HCT116 (cell line): ENCODE results near the gene POR.

Source experiments
- CEBPB ChIP-seq: IDR thresholded peaks from 2 replicates; pipeline ENCODE4 v1.6.1; 2012; ENCODE audit warnings: low read depth
- CTCF ChIP-seq, 3 experiments: fragments of 200-600 bp in 1 of 3; sonication (generic) in 1 of 3; IDR thresholded peaks in 2 of 3; conservative IDR thresholded peaks in 1 of 3; 2 replicates each; pipeline ENCODE4 v1.5.1; 2012 to 2017; ENCODE audit warnings: low read depth in 2 of 3, low read length in 2 of 3, antibody characterized with exemption in 1 of 3, borderline replicate concordance in 1 of 3, control low read depth in 1 of 3, mild to moderate bottlenecking in 1 of 3, mixed read lengths in 1 of 3, mixed run types in 1 of 3, moderate library complexity in 1 of 3; ENCODE audit not compliant: insufficient read depth in 1 of 3
- MAX ChIP-seq: IDR thresholded peaks from 2 replicates; pipeline ENCODE4 v1.6.1; 2012
- POLR2A ChIP-seq: IDR thresholded peaks from 2 replicates; pipeline ENCODE4 v1.7.0; 2011; ENCODE audit warnings: borderline replicate concordance; ENCODE audit not compliant: insufficient read depth, insufficient read length; ENCODE audit errors: extremely low read depth
- POLR2AphosphoS5 ChIP-seq: IDR thresholded peaks from 2 replicates; pipeline ENCODE4 v1.6.1; 2011; ENCODE audit warnings: mild to moderate bottlenecking, low read depth, low read length, moderate library complexity
- RAD21 ChIP-seq: IDR thresholded peaks from 2 replicates; pipeline ENCODE4 v1.6.1; 2012; ENCODE audit warnings: low read depth, mild to moderate bottlenecking
- REST ChIP-seq: IDR thresholded peaks from 2 replicates; pipeline ENCODE4 v1.6.1; 2012; ENCODE audit warnings: low read depth
- SIN3A ChIP-seq: IDR thresholded peaks from 2 replicates; pipeline ENCODE4 v1.6.1; 2012; ENCODE audit warnings: low read depth
- SP1 ChIP-seq: IDR thresholded peaks from 2 replicates; pipeline ENCODE4 v1.6.1; 2012; ENCODE audit warnings: low read depth
- ZFX ChIP-seq: fragments of 450-650 bp; IDR thresholded peaks from 2 replicates; pipeline ENCODE4 v1.6.1; 2017
- TF ChIP-seq, protein P1 (sequence below): IDR thresholded peaks from 2 replicates; pipeline ENCODE4 v1.6.1; 2012

GRCh38 chr7:75982306-75983064 lies 67.5 kb downstream of the POR start:
- TF ChIP-seq CTCF (IDR thresholded peaks at IDR 0.05 in 2 of 3, conservative IDR thresholded peaks at IDR 0.05 in 1 of 3; ENCODE audit: borderline replicate concordance in 1 of 3, insufficient read depth in 1 of 3, low read depth in 2 of 3, low read length in 2 of 3), result no peak
- no peak for TF ChIP-seq POLR2A
- no peak for TF ChIP-seq MAX
- no peak for TF ChIP-seq POLR2AphosphoS5
- TF ChIP-seq, protein P1, sequence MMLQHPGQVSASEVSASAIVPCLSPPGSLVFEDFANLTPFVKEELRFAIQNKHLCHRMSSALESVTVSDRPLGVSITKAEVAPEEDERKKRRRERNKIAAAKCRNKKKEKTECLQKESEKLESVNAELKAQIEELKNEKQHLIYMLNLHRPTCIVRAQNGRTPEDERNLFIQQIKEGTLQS, result no peak
- no peak for TF ChIP-seq SP1
- TF ChIP-seq REST, result no peak
- no peak for TF ChIP-seq CEBPB
- TF ChIP-seq RAD21, result no peak
- TF ChIP-seq ZFX, result no peak
- TF ChIP-seq SIN3A, result no peak
